ENCODE data around the gene TSPAN33.
"Not testable (repeated sequence)": the region's sequence is repeated elsewhere in the genome, so short reads cannot be mapped to it uniquely, and the experiment has no call there.

TSPAN33 gene

GRCh38 chr7:129209067-129209926, 64.8 kb downstream of the TSPAN33 start:
- FAIRE-seq, result no peak

- no peak for FAIRE-seq
Observed at GRCh38 chr7:129210256-129210988, 65.9 kb downstream of the TSPAN33 start.

- no peak for FAIRE-seq
Observed at GRCh38 chr7:129210989-129211312, 66.4 kb downstream of the TSPAN33 start.

DNA sequence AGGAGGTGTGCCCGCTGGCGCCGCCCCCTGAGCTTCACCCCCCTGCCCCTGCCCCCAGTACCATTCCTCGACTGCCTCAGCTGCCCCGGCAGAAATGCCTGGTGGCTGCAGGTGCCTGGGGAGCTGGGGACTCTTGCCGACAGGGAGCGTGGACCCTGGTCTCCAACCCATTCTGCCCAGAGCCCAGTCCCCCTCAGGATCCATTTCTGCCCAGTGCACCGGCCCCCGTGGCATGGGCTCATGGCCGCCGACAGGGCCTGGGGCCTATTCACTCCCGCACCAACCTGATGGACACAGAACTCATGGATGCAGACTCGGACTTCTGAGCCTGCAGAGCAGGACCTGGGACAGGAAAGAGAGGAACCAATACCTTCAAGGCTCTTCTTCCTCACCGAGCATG, 67.6 kb downstream of the TSPAN33 start:
- no peak for FAIRE-seq

DNA sequence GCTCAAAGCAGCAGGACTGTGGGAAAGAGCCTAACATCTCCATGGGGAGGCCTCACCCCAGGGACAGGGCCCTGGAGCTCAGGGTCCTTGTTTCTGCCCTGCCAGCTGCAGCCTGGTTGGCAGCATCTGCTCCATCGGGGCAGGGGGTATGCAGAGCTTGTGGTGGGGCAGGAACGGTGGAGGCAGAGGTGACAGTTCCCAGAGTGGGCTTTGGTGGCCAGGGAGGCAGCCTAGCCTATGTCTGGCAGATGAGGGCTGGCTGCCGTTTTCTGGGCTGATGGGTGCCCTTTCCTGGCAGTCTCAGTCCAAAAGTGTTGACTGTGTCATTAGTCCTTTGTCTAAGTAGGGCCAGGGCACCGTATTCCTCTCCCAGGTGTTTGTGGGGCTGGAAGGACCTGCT, 68.1 kb downstream of the TSPAN33 start:
- FAIRE-seq, result no peak

GRCh38 chr7:129213828-129214227, 69.3 kb downstream of the TSPAN33 start:
- no peak for FAIRE-seq

- not testable (repeated sequence) for FAIRE-seq
Observed at GRCh38 chr7:129215691-129216090, 71.2 kb downstream of the TSPAN33 start.

- FAIRE-seq, result not testable (repeated sequence)
Observed at GRCh38 chr7:129216101-129216715, 71.7 kb downstream of the TSPAN33 start.

GRCh38 chr7:129216821-129217416, 72.4 kb downstream of the TSPAN33 start:
- not testable (repeated sequence) for FAIRE-seq

DNA sequence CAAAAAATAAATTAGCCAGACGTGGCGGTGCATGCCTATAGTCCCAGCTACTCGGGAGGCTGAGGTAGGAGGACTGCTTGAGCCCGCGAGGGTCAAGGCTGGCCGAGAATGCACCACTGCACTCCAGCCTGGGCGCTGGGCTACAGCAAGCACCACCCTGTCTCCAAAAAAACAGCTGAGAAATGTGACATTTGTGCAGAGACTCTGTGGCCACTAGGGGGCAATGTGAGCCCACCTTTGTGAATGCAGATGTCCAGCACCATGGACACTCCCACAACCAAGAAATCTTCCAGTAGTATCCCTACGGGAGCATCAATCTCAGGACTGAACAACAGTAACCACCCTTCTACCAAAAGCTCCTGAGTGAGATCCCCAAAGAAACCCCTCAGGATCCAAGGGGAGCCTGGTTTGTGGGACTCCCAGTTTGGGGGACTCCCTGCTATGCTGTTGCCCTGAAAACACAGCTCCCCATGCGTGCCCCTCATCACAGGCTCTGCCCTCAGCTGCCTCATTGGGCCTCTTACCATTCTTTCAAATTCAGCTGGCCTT, 74.1 kb downstream of the TSPAN33 start:
- no peak for FAIRE-seq

DNA sequence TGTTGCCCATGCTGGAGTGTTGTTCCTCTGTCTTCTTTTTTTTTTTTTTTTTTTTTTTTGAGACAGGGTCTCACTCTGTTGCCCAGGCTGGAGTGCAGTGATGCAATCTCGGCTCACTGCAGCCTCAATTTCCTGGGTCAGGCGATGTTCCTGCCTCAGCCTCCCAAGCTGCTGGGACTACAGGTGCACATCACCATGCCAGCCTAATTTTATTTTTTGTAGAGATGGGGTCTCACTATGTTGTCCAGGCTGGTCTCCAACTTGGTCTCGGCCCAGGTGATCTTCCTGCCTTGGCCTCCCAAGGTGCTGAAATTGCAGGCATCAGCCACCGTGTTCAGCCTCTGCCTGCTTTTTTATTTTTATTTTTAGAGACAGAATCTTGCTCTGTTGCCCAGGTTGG, 74.7 kb downstream of the TSPAN33 start:
- FAIRE-seq, result not testable (repeated sequence)

Data from G401.6 (cell line).